Gastrocnemius medialis (tissue), 4 donors: ENCODE measurements around the gene SGTA. TPM values are rescaled to one million over a fixed set of nuclear protein-coding genes. Genes with fewer than 3 reads are reported as not detected.

Experiments
- ATAC-seq, 2 donors: fragments of 150-250 bp; one replicate each; pipeline ENCODE4 v1.9.1; 2016
- DNase-seq, 2 donors: peaks; one replicate each; pipeline ENCODE4 v3.0.0-alpha.2; 2019
- H3K27ac ChIP-seq, 4 donors: fragments of 200-600 bp; sonication (generic); 1 replicate in 1 of 4; 2 replicates in 3 of 4; pipeline ENCODE4 v1.5.1; 2016 to 2018; ENCODE audit warnings: mild to moderate bottlenecking in 2 of 4, moderate library complexity in 1 of 4
- H3K27me3 ChIP-seq, 3 donors: fragments of 200-600 bp; sonication (generic) in 2 of 3; 1 replicate in 1 of 3; 2 replicates in 2 of 3; pipeline versions ENCODE4 v1.5.1 to v1.6.0; 2016 to 2019; ENCODE audit warnings: mild to moderate bottlenecking in 1 of 3, moderate library complexity in 1 of 3
- H3K36me3 ChIP-seq, 2 donors: fragments of 200-600 bp; sonication (generic) in 1 of 2; one replicate each; pipeline ENCODE4 v1.5.1; 2017 to 2018
- H3K4me1 ChIP-seq, 2 donors: fragments of 200-600 bp; sonication (generic) in 1 of 2; one replicate each; pipeline ENCODE4 v1.5.1; 2016 to 2017; ENCODE audit warnings: mild to moderate bottlenecking in 2 of 2
- H3K4me3 ChIP-seq, 4 donors: fragments of 200-600 bp; sonication (generic) in 3 of 4; 1 replicate in 1 of 4; 2 replicates in 3 of 4; pipeline ENCODE4 v1.5.1; 2016 to 2019; ENCODE audit warnings: mild to moderate bottlenecking in 2 of 4
- H3K9me3 ChIP-seq, 3 donors: fragments of 200-600 bp; sonication (generic) in 2 of 3; 1 replicate in 1 of 3; 2 replicates in 2 of 3; pipeline ENCODE4 v1.5.1; 2016 to 2019
- CTCF ChIP-seq, 5 experiments: fragments of 450-650 bp in 3 of 5; fragments of 200-600 bp in 2 of 5; sonication (generic) in 2 of 5; IDR thresholded peaks in 4 of 5; conservative IDR thresholded peaks in 1 of 5; 1 replicate in 4 of 5; 2 replicates in 1 of 5; pipeline ENCODE4 v1.5.1; 2016 to 2019; ENCODE audit warnings: antibody characterized with exemption in 5 of 5, mild to moderate bottlenecking in 3 of 5, moderate library complexity in 3 of 5
- POLR2A ChIP-seq, 2 donors: fragments of 450-650 bp; IDR thresholded peaks; one replicate each; pipeline ENCODE4 v1.6.1; 2017; ENCODE audit warnings: antibody characterized with exemption in 2 of 2, mild to moderate bottlenecking in 2 of 2, moderate library complexity in 2 of 2
- in situ Hi-C, 4 donors: fragments of 200-750 bp; cut with MboI; loops; one replicate each; pipeline versions ENCODE4 v1.15.0 to v1.8.0; 2017; ENCODE audit warnings: low sequenced_read_pairs in 4 of 4
- intact Hi-C: fragments of 100-400 bp; cut with DNase I; formaldehyde crosslinking; loops from one replicate; pipeline ENCODE4 v1.15.1; 2023; ENCODE audit warnings: low total_unique reads
- total RNA-seq, 4 donors: library from RNA; depleted of rRNA; stranded (reverse); fragments of >200 nt; gene quantifications; one replicate each; pipeline versions ENCODE4 v1.1.0 to v1.2.3, GENCODE V29; 2016

The SGTA gene
- total RNA-seq, 4 donors from 2014 or later = 70.0 to 114 (median 91.2) TPM

GRCh38 chr19:2734589-2735288 is 48.3 kb downstream of the SGTA start:
- TF ChIP-seq CTCF (IDR thresholded peaks at IDR 0.05 in 4 of 5, conservative IDR thresholded peaks at IDR 0.05 in 1 of 5) = no peak
- TF ChIP-seq POLR2A (IDR thresholded peaks at IDR 0.05) = no peak
- H3K9me3 ChIP-seq = no peaks in the 10 kb centered on the region
- peaks cover 6 to 42% of the 10 kb centered on the region in 2 donors for H3K36me3 ChIP-seq
- H3K27me3 ChIP-seq = no peaks in the 10 kb centered on the region
- DNase-seq = no peak
- no peak for ATAC-seq
- intact Hi-C loops (no loop called here), in situ Hi-C loops (no loop called here)
- peaks cover 4 to 13% of the 10 kb centered on the region in 2 donors for H3K4me1 ChIP-seq
- no peak overlapping the region for H3K27ac ChIP-seq
- no peak overlapping the region for H3K4me3 ChIP-seq

GRCh38 chr19:2733930-2734588 is 49.0 kb downstream of the SGTA start:
- no peaks in the 10 kb centered on the region for H3K27me3 ChIP-seq
- ATAC-seq (no peak), DNase-seq (no peak)
- peaks cover 6 to 42% of the 10 kb centered on the region in 2 donors for H3K36me3 ChIP-seq
- no peaks in the 10 kb centered on the region for H3K9me3 ChIP-seq
- peaks cover under 1 to 8% of the 10 kb centered on the region in 2 donors for H3K4me1 ChIP-seq
- TF ChIP-seq POLR2A (IDR thresholded peaks at IDR 0.05) = no peak
- TF ChIP-seq CTCF (IDR thresholded peaks at IDR 0.05 in 4 of 5, conservative IDR thresholded peaks at IDR 0.05 in 1 of 5) = no peak
- no peak overlapping the region for H3K4me3 ChIP-seq
- in situ Hi-C loops (no loop called here), intact Hi-C loops (no loop called here)
- H3K27ac ChIP-seq = no peak overlapping the region

DNA sequence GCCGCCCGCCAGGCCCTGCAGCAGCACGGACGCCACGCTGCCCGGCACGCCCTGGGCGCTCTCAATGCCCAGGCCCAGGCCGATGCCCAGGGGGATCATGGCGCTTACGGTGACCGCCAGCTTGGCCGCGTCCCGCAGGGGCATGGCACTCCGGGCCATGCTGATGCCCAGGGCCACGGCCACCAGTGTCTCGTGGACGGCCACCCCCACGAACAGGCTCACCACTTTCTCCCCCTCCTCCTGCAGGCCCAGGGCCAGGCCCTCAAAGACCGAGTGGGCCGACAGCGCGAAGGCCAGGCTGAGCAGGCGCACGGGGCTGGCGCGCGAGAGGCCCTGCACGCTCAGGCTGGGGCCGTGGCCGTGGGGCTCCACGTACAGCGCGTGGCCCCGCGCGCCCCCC is 50.2 kb downstream of the SGTA start:
- Histone ChIP-seq H3K9me3 (no peaks in the 10 kb centered on the region), H3K4me3 (no peak overlapping the region), H3K27ac (no peak overlapping the region), H3K36me3 (peaks cover 6 to 42% of the 10 kb centered on the region in 2 donors), H3K27me3 (peaks cover 0 to 5% (median 0%) of the 10 kb centered on the region in 3 donors), H3K4me1 (no peaks in the 10 kb centered on the region)
- no peak for DNase-seq
- intact Hi-C loops = no loop called here
- TF ChIP-seq POLR2A (IDR thresholded peaks at IDR 0.05) (no peak), CTCF (IDR thresholded peaks at IDR 0.05 in 4 of 5, conservative IDR thresholded peaks at IDR 0.05 in 1 of 5) (no peak)
- in situ Hi-C loops = no loop called here
- no peak for ATAC-seq

DNA sequence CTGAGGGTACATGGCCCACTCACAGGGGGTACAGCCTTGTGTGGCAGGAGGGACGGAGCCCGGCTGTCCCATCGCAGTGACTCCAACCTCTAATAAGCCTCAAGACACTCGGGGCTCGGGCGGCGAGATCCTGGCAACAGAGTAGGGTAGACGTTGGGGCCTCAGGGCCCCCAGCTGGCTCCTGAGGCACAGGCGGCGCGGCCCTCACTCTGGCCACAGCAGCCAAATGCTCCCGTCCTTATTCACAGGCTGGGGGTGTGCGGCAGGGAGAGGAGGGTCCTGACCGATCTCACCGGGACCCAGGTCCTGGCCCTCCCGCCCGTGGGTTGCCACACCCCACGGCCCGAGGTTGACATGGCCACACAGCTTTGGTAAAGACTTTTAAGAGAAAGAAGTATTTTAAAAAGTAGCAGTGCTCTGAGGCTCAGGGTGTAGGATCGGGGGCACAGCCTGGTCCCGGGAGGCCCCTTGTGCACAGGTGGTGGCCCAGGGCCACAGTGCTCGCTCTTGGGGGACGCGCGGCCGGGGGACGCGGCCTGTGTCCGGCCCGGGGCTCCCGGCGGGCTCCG is 50.8 kb downstream of the SGTA start:
- Histone ChIP-seq H3K27ac (no peak overlapping the region), H3K36me3 (peaks cover 6 to 42% of the 10 kb centered on the region in 2 donors), H3K4me3 (no peak overlapping the region), H3K9me3 (no peaks in the 10 kb centered on the region), H3K4me1 (no peaks in the 10 kb centered on the region), H3K27me3 (peaks cover 2 to 6% (median 5%) of the 10 kb centered on the region in 3 donors)
- TF ChIP-seq CTCF (IDR thresholded peaks at IDR 0.05 in 4 of 5, conservative IDR thresholded peaks at IDR 0.05 in 1 of 5) (no peak), POLR2A (IDR thresholded peaks at IDR 0.05) (no peak)
- ATAC-seq = no peak
- in situ Hi-C loops = no loop called here
- DNase-seq = no peak
- intact Hi-C loops = no loop called here
